Activated naive CD8-positive, alpha-beta T cell treated with anti-CD3 and anti-CD28 coated beads, Interleukin-2, amount 10 ng/mL, durations not matched to agents 7 days and 5 days (primary cell): ENCODE data around the gene PMVK. TPM values are rescaled to one million over a fixed set of nuclear protein-coding genes. Genes with fewer than 3 reads are reported as not detected.

ENCODE experiments used
- ATAC-seq: fragments of 150-1000 bp; cut with Tn5 transposase; one replicate; pipeline ENCODE4 v1.10.0; 2021; ENCODE audit warnings: low read depth, moderate library complexity
- POLR2A ChIA-PET: fragments of 350-600 bp; sonication (Branson Sonifier 250); formaldehyde crosslinking; loops from one replicate; lab custom pipeline; 2021; ENCODE audit warnings: antibody characterized with exemption; lab: Charles Lee
- DNase-seq: peaks from one replicate; pipeline ENCODE4 v3.0.0; 2021
- H3K27ac Mint-ChIP-seq: one replicate; pipeline ENCODE4 v1.8.0; 2022; ENCODE audit warnings: mild to moderate bottlenecking, mixed read lengths
- H3K27me3 Mint-ChIP-seq: one replicate; pipeline ENCODE4 v1.8.0; 2022; ENCODE audit warnings: mild to moderate bottlenecking, moderate library complexity, mixed read lengths
- H3K36me3 Mint-ChIP-seq: one replicate; pipeline ENCODE4 v1.8.0; 2021; ENCODE audit warnings: mild to moderate bottlenecking, mixed read lengths
- H3K4me1 Mint-ChIP-seq: one replicate; pipeline ENCODE4 v1.8.0; 2021; ENCODE audit warnings: mixed read lengths
- H3K4me3 Mint-ChIP-seq: one replicate; pipeline ENCODE4 v1.8.0; 2022; ENCODE audit warnings: mild to moderate bottlenecking, moderate library complexity, mixed read lengths
- H3K9me3 Mint-ChIP-seq: one replicate; pipeline ENCODE4 v1.8.0; 2021; ENCODE audit warnings: mixed read lengths
- total RNA-seq, 2 experiments: library from RNA; stranded (reverse); gene quantifications; one replicate each; pipeline ENCODE4 v1.2.3, GENCODE V29; 2021

Gene PMVK
- total RNA-seq, 2 experiments from 2014 or later: 25.6 to 26.4 TPM

- POLR2A ChIA-PET: no interaction called here
- no peak overlapping the region for H3K4me3 Mint-ChIP-seq
- ATAC-seq (no peak), DNase-seq (no peak)
- no peaks in the 10 kb centered on the region for H3K4me1 Mint-ChIP-seq
- no peaks in the 10 kb centered on the region for H3K36me3 Mint-ChIP-seq
- peaks cover 10% of the 10 kb centered on the region for H3K27me3 Mint-ChIP-seq
- no peaks in the 10 kb centered on the region for H3K9me3 Mint-ChIP-seq
- no peak overlapping the region for H3K27ac Mint-ChIP-seq
Measured at GRCh38 chr1:154895798-154896197, 40.7 kb downstream of the PMVK start.

- Mint-ChIP-seq H3K4me3 (no peak overlapping the region), H3K36me3 (peaks cover 2% of the 10 kb centered on the region)
Measured at GRCh38 chr1:154891452-154891851, 45.1 kb downstream of the PMVK start.

GRCh38 chr1:154888757-154889156 is 47.8 kb downstream of the PMVK start:
- Mint-ChIP-seq H3K4me3 (no peak overlapping the region), H3K27me3 (peaks cover 9% of the 10 kb centered on the region), H3K27ac (no peak overlapping the region), H3K36me3 (peaks cover 2% of the 10 kb centered on the region), H3K4me1 (peaks cover 12% of the 10 kb centered on the region), H3K9me3 (no peaks in the 10 kb centered on the region)
- POLR2A ChIA-PET: no interaction called here
- ATAC-seq: no peak
- DNase-seq: no peak

More at GRCh38 chr1:154891452-154891851, 45.1 kb downstream of the PMVK start:
- H3K27me3 Mint-ChIP-seq: peaks cover 12% of the 10 kb centered on the region
- DNase-seq (no peak), ATAC-seq (no peak)
- peaks cover 6% of the 10 kb centered on the region for H3K4me1 Mint-ChIP-seq
- H3K27ac Mint-ChIP-seq: no peak overlapping the region
- POLR2A ChIA-PET: no interaction called here
- H3K9me3 Mint-ChIP-seq: no peaks in the 10 kb centered on the region

GRCh38 chr1:154886281-154887015 is 50.1 kb downstream of the PMVK start:
- peak overlapping the region; percentile 9 for H3K4me3 Mint-ChIP-seq
- H3K36me3 Mint-ChIP-seq: peaks cover 2% of the 10 kb centered on the region
- POLR2A ChIA-PET: no interaction called here
- H3K9me3 Mint-ChIP-seq: no peaks in the 10 kb centered on the region
- peak overlapping the region; percentile 17 for H3K27ac Mint-ChIP-seq
- peaks cover 9% of the 10 kb centered on the region for H3K27me3 Mint-ChIP-seq
- ATAC-seq: peak; percentile 63
- DNase-seq: no peak
- peaks cover 12% of the 10 kb centered on the region for H3K4me1 Mint-ChIP-seq

- POLR2A ChIA-PET: interaction anchor here (0.7 kb wide), 1 partner anchor 33 kb away, joined by 3 read pairs; no protein-coding TSS in a partner anchor
Measured at GRCh38 chr1:154884869-154885701, 51.4 kb downstream of the PMVK start.

GRCh38 chr1:154883919-154884868 is 52.3 kb downstream of the PMVK start:
- peaks cover 2% of the 10 kb centered on the region for H3K36me3 Mint-ChIP-seq
- POLR2A ChIA-PET: no interaction called here

More at GRCh38 chr1:154884869-154885701, 51.4 kb downstream of the PMVK start:
- DNase-seq (no peak), ATAC-seq (no peak)
- Mint-ChIP-seq H3K27me3 (peaks cover 6% of the 10 kb centered on the region), H3K4me3 (no peak overlapping the region), H3K9me3 (no peaks in the 10 kb centered on the region), H3K36me3 (peaks cover 2% of the 10 kb centered on the region), H3K4me1 (peaks cover 12% of the 10 kb centered on the region), H3K27ac (no peak overlapping the region)

GRCh38 chr1:154881820-154882535 is 54.5 kb downstream of the PMVK start:
- POLR2A ChIA-PET: no interaction called here
- no peak for ATAC-seq
- Mint-ChIP-seq H3K4me1 (peaks cover 11% of the 10 kb centered on the region), H3K27me3 (no peaks in the 10 kb centered on the region), H3K27ac (no peak overlapping the region), H3K36me3 (no peaks in the 10 kb centered on the region), H3K4me3 (no peak overlapping the region), H3K9me3 (no peaks in the 10 kb centered on the region)
- no peak for DNase-seq

More at GRCh38 chr1:154883919-154884868, 52.3 kb downstream of the PMVK start:
- H3K4me1 Mint-ChIP-seq: peaks cover 12% of the 10 kb centered on the region
- H3K27me3 Mint-ChIP-seq: peaks cover 6% of the 10 kb centered on the region
- no peak overlapping the region for H3K4me3 Mint-ChIP-seq
- DNase-seq: no peak
- H3K27ac Mint-ChIP-seq: no peak overlapping the region
- ATAC-seq: no peak
- H3K9me3 Mint-ChIP-seq: no peaks in the 10 kb centered on the region

GRCh38 chr1:154880671-154881070 is 55.8 kb downstream of the PMVK start:
- Mint-ChIP-seq H3K36me3 (no peaks in the 10 kb centered on the region), H3K4me1 (no peaks in the 10 kb centered on the region), H3K4me3 (no peak overlapping the region), H3K27me3 (no peaks in the 10 kb centered on the region), H3K9me3 (no peaks in the 10 kb centered on the region), H3K27ac (no peak overlapping the region)
- no peak for DNase-seq
- POLR2A ChIA-PET: no interaction called here
- ATAC-seq: no peak

GRCh38 chr1:154879038-154879421 is 57.5 kb downstream of the PMVK start:
- POLR2A ChIA-PET: interaction anchor here (1.0 to 1.5 kb wide), 2 partner anchors 210 to 319 kb away, joined by 3 to 5 read pairs; no protein-coding TSS in a partner anchor
- no peak for ATAC-seq
- Mint-ChIP-seq H3K9me3 (no peaks in the 10 kb centered on the region), H3K27ac (no peak overlapping the region), H3K4me1 (no peaks in the 10 kb centered on the region), H3K27me3 (peaks cover 2% of the 10 kb centered on the region), H3K4me3 (no peak overlapping the region), H3K36me3 (no peaks in the 10 kb centered on the region)
- no peak for DNase-seq

- no peaks in the 10 kb centered on the region for H3K9me3 Mint-ChIP-seq
- POLR2A ChIA-PET: interaction anchor here (0.7 to 1.5 kb wide), 3 partner anchors 19 to 319 kb away, joined by 3 to 5 read pairs (median 3); no protein-coding TSS in a partner anchor
- no peak overlapping the region for H3K4me3 Mint-ChIP-seq
- no peaks in the 10 kb centered on the region for H3K4me1 Mint-ChIP-seq
- peaks cover 2% of the 10 kb centered on the region for H3K27me3 Mint-ChIP-seq
- peak; percentile 89 for ATAC-seq
- no peak overlapping the region for H3K27ac Mint-ChIP-seq
- DNase-seq: peak; percentile 80
- H3K36me3 Mint-ChIP-seq: no peaks in the 10 kb centered on the region
Measured at GRCh38 chr1:154878371-154879037, 58.0 kb downstream of the PMVK start.

GRCh38 chr1:154877370-154877974 is 59.0 kb downstream of the PMVK start:
- H3K36me3 Mint-ChIP-seq: no peaks in the 10 kb centered on the region
- H3K4me1 Mint-ChIP-seq: no peaks in the 10 kb centered on the region
- ATAC-seq (no peak), DNase-seq (peak; percentile 23)
- no peak overlapping the region for H3K27ac Mint-ChIP-seq
- H3K9me3 Mint-ChIP-seq: no peaks in the 10 kb centered on the region
- H3K27me3 Mint-ChIP-seq: peaks cover 3% of the 10 kb centered on the region
- POLR2A ChIA-PET: no interaction called here
- H3K4me3 Mint-ChIP-seq: no peak overlapping the region
